Activated CD4-positive, alpha-beta T cell treated with anti-CD3 and anti-CD28 coated beads for 24 hours (primary cell): ENCODE measurements around the gene EIF5.
"Not testable (repeated sequence)": the region's sequence is repeated elsewhere in the genome, so short reads cannot be mapped to it uniquely, and the experiment has no call there.

Experiments used
- DNase-seq, 2 donors: peaks; one replicate each; pipeline ENCODE4 v3.0.0-alpha.2; 2020; ENCODE audit warnings: low read depth in 2 of 2

Gene EIF5

DNA sequence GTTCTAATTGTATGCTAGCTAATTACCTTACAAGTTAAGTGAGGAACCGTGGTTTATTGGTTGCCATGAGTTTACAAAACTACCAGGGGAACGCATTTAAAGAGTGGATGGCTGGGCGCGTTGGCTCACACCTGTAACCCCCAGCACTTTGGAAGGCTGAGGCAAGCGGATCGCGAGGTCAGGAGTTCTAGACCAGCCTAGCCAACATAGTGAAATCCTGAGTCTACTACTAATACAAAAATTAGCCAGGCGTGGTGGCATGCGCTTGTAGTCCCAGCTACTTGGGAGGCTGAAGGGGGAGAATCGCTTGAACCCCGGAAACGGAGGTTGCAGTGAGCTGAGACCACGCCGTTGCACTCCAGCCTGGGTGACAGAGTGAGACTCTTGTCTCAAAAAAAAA lies 2.2 kb downstream of the EIF5 start:
- no peak for DNase-seq

DNA sequence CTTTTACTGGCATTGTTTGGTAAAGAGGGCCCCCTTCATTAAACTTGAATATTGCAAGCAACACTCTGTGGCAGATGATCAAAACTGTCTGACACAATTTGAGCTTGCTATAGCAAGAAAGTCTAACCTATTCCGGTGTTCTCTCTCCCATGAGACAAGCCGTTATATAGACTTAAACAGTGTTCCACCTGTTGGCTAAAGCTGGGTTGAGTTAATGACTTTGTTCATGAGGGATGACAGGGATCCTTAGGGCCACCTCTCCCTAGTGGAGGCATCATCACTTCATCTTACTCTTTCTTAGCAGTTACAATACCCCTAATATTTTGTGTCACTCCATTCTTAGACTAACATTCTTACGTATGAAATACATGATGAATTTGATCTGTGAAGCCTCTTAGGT lies 3.8 kb downstream of the EIF5 start:
- no peak for DNase-seq

DNA sequence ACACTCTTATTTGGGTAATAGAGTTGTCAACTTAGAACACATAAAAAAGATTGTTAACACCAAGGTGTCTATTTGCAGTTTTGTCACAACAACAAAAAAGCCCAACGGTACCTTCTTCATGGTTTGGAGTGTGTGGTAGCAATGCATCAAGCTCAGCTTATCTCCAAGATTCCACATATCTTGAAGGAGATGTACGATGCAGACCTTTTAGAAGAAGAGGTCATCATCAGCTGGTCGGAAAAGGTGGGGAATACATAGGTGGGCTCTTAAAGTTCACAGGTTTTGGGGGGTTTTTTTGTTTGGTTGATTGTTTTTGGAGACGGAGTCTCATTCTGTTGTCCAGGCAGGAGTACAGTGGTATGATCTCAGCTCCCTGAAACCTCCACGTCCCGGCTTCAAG lies 5.5 kb downstream of the EIF5 start:
- DNase-seq, result no peak

GRCh38 chr14:103340480-103341212 lies 6.6 kb downstream of the EIF5 start:
- no peak for DNase-seq

DNA sequence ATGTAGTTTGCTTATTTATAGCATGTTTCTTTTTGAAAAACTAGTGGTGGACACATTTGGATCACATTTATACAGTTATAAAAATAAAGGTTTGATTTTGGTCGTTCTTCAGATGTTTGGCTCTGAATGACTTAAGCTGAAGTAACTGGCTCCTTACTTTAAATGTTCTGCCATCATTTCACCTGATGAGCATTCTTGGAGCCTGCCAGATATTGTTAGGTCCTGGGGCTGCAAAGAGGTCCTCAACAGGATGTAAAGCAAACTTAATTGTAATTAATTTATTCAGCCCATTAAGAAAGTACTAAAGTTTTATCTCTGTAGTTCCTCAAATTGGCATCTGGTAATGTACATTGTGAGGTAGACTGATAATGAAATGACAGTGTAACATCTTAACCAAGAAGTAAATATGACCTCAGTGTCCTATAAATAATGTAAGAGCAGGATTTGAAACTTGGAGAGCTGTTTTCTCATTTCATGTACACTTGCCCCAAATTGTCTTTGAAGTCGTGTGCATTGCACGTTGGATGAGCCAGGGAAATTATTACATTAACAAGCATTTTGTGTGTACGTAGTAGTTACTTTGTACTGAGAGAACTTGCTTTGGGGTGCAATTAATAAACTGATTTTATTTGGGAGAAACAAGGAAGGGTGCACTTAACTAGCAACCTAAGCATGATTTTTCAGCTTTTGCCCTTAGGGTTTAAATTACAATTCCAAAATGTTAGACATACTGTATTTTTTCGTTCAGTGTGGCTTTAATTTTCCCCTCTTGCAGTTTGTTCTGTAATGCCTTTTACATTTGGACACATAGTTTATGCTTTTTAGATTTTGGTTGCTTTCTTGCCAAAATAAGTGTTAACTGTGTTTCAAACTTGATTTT lies 7.5 kb downstream of the EIF5 start:
- DNase-seq, result no peak

DNA sequence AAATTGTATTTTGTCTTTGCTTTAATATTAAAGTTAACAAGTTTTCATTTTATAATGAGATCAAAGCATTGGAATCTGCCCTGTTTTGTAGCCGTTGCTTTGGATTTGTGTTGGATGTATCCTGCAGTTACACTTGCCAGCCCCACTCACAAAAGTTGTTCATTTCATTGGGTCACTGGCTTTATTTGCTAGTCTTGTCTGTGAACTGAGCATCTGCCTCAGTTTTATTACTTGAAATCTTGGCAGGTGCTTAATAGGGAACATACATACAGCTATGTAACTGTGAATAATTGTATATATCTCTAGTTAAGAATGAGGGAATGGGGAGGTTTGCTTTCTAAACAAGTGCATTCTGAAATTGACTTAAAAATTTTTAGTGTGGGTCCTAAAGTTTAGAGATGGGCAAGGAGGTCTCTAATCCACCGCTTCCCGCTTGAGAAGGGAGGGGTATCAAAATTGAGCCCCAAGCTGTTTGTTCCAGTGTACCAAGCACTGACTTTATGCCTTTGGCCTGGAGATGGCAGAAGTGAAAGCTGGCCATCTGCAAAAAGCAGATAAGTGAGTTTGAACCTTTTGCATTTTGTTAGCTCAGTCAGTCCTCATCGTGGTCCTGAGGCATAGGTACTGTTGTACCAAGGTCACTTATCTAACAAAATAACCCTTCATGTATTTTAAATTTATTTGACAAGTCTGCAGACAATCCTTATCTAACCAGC lies 9.3 kb downstream of the EIF5 start:
- no peak for DNase-seq

- no peak for DNase-seq
Measured at GRCh38 chr14:103343905-103344797, 10.1 kb downstream of the EIF5 start.

DNA sequence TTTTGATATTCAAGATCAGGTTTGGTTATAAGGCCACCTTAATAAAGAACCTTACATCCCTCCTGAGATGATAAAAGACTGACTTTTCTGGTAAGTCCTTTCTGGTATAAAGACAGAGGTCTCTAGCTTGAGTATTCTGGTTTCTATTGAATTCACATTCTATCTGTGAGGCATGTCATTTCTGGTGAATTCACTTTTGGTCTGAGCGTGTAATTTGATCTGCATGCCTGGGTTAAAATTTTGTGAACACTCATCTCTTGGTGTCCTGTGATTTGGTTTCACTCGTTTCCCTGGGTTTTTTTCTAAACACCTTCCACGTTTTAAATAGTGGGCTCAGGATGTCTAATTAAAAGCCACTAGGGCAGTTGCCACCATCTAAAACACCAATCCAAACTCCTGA lies 12.2 kb downstream of the EIF5 start:
- no peak for DNase-seq

- no peak for DNase-seq
Measured at GRCh38 chr14:103347091-103347815, 13.2 kb downstream of the EIF5 start.

- DNase-seq, result no peak
Measured at GRCh38 chr14:103348154-103348553, 14.1 kb downstream of the EIF5 start.

DNA sequence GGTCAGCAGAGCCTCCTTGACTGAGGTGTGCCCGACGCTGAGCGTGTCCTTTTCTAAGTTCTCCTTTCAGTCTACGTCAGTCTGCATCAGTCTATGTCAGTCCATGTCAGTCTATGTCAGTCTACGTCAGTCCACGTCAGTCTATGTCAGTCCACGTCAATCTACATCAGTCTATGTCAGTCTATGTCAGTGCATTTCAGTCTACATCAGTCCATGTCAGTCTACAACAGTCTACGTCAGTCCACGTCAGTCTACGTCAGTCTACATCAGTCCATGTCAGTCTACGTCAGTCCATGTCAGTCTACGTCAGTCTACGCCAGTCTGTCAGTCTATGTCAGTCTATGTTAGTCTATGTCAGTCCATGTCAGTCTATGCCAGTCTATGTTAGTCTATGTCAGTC lies 15.9 kb downstream of the EIF5 start:
- no peak for DNase-seq

- DNase-seq, result no peak
Measured at GRCh38 chr14:103353362-103353761, 19.3 kb downstream of the EIF5 start.

GRCh38 chr14:103354141-103354540 lies 20.1 kb downstream of the EIF5 start:
- no peak for DNase-seq

- DNase-seq, result no peak
Measured at GRCh38 chr14:103356024-103356682, 22.1 kb downstream of the EIF5 start.

DNA sequence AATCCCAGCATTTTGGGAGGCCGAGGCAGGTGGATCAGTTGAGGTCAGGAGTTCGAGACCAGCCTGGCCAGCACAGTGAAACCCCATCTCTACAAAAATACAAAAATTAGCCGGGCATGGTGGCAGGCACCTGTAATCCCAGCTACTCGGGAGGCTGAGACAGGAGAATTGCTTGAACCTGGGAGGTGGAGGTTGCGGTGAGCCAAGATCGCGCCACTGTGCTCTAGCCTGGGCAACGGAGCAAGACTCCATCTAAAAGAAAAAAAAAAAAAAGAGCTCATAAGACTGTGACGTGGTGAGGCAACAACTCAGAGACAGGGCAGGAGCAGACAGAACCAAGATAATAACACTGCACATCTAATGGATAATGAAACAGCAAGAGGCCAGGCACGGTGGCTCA lies 23.5 kb downstream of the EIF5 start:
- DNase-seq, result not testable (repeated sequence)

- DNase-seq, result no peak
Measured at GRCh38 chr14:103360548-103360947, 26.5 kb downstream of the EIF5 start.

DNA sequence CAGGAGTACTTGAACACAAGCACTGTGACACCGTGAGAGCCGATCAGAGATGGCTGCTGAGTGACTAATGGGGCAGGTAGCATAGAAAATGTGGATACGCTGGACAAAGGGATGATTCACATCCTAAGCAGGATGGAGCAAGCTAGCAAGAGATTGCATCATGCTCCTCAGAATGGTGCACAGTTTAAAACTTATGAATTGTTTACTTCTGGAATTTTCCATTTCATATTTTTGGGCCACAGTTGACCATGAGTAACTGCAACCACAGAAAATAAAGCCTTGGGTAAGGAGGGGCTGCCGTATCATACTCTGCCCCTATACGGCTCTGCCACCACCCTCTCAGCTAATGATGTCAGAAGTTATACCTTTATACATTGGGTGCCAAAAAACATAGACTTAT lies 27.8 kb downstream of the EIF5 start:
- DNase-seq, result no peak

GRCh38 chr14:103362780-103363179 lies 28.7 kb downstream of the EIF5 start:
- DNase-seq, result no peak

GRCh38 chr14:103366741-103367140 lies 32.7 kb downstream of the EIF5 start:
- DNase-seq, result no peak

- DNase-seq, result no peak
Measured at GRCh38 chr14:103367995-103368394, 34.0 kb downstream of the EIF5 start.
